ENCODE results near the gene XPA.

Gene XPA

DNA sequence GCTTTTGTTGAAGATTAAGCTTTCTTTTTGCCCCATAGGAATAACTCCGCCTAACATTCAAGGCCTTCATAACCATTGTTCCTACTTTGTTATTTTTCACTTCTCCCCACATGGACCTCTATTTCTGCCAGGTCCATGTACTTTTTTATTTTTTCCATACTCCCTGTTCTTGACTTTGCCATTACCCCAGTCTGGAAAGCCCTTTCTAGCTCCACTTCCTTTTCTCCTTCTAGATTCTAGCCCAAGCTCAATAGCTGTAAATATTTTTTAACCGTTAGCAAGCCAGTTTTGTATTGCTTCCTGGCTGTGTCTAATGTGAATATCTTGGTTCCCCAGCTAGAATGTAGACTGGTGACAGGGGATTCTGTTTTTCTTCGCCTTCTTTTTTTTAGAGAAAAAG, 37.4 kb downstream of the XPA start:
- no peak for DNase-seq

DNA sequence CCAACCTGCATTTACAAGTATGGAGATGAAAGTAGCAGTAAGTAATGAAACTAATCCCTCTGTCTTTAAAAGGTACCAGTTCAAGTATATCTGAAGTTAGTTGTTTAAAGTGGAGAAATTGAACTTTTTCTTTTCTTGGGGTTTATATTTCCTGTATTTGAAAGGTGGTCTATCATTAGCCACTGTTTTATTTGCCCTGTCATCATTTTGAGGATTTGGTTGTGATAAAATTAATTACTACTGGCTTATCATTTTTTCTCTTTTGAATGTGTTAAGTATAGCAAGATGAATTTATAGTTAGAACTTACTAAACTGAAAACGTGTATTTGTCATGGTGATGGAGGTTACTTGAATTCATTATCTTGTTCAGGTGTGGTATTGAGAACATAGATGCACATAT, 38.4 kb downstream of the XPA start:
- no peak for DNase-seq

DNA sequence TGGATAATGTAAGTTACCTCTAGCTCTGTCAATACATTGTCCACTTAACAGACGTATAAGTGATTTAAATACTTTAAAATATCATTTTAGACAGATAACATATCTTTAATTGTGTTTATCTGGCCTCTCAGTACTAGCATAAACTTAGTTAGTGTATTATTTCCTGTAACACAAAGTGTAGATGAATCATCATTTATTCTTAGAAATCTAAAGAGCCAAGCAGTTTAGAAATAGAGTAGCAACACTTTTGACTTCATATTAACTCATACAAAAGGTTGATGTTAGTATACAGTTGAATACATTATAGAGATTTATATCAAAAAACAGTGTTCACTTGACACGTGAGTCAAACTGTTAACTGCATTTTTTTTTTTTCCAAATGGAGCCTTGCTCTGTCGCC, 45.5 kb downstream of the XPA start:
- no peak for DNase-seq

DNA sequence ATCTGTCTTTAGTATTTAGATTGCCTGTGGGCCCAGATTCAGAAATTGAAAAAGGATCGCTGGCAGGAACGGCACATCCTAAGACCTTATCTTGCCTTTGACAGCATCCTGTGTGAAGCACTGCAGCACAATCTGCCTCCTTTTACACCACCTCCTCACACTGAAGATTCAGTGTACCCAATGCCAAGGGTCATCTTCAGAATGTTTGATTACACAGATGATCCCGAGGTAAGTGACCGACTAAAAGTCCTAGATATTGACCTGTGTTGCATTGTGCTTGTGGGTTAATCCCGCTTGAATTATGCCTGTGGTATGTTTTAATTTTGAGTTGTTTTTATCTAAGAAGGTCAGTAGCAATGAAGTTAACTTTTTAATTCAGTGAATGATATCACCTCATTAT, 49.1 kb downstream of the XPA start:
- no peak for DNase-seq

DNA sequence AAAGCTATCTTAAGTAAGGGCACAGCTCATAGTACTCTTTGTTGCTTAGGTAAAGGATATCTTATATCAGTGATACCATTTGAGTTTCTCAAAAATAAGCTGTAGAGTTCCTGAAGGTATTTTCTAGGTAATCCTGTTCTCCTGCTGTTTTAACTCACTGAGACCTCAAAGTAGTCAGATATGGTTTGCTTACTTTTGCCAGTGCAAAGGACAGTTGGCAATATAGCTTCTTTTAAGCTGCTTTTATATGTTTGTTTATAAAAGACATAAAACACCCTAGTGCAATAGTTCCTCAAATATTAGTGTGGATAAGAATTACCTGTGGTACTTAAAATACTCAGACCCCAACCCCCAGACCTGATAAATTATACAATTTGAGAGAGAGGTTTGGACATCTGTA, 51.4 kb downstream of the XPA start:
- no peak for DNase-seq

DNA sequence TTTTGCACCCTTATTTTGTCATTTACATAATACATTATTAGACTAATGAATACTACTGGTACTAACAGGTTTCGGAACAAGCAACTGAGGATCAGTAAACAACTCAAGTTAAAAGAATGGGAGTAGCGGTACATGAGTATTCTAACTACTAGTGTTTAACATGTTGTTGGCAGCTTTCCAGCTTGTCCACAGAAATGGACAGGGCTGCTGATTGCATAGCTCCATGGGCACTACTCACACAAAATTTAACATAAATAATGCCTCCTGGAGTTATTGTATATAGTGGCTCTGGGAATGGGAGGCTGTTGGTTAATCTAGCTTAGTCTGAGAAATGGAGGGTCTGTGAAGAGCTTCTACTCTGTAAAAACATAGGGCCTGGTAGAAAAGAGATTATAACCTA, 56.8 kb downstream of the XPA start:
- DNase-seq = peak in 1 of 56 donors; percentile 4

DNA sequence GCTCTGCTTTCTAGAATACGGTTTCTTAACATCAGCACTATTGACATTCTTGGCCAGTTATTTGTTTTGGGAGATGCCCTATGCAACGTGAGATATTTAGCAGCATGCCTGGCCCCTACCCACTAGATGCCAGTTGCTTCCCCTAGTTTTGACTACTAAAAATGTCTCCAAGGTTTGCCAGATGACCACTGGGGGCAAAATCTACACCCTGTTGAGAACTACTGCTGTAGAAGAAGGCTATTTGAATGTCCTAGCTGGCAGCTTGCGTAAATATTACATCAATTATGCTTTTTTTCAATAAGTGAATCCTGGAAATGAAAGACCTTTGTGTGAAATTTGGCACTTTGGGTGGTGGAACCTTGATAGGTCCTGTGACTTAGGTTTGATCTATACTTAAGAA, 58.5 kb downstream of the XPA start:
- no peak for DNase-seq

DNA sequence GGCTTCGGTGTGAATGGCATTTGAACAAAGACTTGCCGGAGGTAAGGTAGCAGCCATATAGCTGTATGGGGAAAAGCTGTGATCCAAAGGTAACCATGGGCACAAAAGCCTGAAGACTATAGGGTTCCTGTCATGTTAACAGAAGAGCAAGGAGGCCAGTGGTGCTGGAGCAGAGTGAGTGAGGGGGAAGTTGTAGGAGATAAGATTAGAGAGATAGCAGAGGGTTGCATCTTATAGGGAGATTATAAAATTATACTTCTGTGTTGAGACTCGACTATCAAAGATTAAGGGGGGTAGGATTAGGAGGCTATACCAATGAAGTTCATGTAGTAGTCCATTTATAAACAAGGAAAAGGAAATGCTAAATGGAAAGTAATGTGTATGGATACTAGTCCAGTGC, 60.2 kb downstream of the XPA start:
- DNase-seq = no peak

DNA sequence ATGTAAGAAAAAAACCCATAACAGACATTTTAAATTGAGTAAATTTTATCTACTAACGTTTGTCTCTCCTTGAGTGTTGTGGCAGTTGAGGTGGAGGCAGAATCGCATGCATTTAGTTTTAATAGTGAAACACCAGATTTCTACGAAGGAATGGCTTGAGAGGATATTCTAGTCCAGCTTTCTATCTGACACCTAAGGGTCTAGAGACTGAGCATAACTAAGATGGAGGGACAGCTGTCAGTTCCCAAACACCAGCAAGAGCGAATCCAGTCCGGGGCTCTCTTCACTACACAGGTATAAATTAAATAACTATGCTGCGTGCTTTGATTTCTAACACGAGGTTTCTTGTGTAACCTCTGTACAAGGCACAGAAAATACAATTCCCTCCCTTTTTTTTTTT, 62.1 kb downstream of the XPA start:
- DNase-seq = no peak

DNA sequence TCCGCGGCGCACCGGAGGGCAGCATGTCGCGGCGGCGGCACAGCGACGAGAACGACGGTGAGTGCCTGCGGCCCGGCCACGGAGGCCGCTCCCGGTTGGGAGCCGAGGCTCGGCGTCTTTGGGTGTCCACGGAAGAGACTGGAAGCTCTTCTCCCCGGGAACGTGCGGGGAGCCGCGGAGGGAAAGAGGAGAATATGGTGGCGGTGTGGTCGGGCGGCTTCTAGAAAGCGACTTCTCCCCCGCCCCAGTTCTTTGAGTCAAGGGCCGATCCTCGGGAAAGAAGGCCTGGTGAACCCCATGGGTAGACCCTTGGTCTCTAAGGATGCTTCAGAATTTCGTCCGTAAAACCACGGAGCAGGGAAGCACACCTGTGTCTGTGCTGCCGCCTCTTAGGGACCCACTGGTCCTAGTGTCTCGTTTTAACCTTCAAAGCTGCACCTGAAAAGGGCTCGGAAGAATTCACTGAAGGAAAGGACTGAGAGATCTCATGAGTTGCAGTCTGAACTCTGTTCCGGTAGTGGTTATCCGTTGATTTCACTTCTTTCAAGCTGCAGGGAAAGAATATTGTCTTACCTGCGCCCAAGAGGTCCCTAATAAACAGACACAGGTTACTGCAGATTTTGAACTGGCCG, 63.2 kb downstream of the XPA start:
- no peak for DNase-seq

DNA sequence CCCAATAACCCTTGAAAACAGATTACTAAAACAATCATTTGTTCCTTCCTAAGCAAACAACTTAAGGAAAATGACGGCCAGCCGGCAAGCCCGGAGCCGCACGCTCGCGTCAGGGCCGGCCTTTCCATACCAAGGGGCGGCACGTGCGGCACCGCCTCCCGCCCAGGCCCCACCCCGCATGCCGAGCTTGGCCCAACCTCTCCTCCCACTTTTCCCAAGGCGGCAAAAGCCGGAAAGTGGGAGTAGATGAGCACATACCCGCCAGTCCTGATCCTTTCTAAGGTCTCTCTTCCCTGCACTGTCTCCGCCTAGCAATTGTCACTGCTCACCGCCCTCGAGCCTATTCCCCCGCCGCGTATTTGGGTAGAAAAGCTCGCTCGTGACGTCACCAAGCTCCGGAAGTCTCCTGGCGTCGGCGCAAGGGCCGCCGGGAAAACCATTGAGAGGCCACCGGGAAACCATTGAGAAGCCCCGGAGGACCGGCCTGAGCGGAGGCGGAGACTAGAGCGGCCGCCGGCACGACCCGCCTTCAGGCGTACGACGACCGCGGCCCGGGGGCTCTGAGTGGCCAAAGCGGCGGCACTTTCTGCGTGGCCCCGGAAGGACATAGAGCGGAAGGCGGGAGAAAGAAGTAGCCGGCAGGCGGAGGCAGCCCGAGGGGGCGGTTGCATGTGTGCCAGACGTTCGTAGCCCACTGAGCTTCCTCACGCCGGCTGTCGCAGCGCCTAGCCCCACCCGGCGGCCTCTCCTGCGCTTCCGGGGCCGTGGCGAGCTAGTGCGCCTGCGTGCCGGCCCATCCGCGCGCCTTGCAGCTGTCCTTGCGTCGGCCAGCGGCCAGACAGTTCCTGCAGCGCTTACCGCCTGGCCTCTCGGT, 63.9 kb downstream of the XPA start, which contains the start of the genes NCBP1 and TSTD2:
NCBP1 (plus strand) TSS at position 837 of the 874 bp plus-strand sequence. CDS start 61 bp downstream, outside the sequence.
TSTD2 (minus strand) TSS at position 384 of the 874 bp plus-strand sequence. CDS start 5,806 bp downstream, outside the sequence.
- DNase-seq = peak; percentile 82 to 100 (median 96)

DNA sequence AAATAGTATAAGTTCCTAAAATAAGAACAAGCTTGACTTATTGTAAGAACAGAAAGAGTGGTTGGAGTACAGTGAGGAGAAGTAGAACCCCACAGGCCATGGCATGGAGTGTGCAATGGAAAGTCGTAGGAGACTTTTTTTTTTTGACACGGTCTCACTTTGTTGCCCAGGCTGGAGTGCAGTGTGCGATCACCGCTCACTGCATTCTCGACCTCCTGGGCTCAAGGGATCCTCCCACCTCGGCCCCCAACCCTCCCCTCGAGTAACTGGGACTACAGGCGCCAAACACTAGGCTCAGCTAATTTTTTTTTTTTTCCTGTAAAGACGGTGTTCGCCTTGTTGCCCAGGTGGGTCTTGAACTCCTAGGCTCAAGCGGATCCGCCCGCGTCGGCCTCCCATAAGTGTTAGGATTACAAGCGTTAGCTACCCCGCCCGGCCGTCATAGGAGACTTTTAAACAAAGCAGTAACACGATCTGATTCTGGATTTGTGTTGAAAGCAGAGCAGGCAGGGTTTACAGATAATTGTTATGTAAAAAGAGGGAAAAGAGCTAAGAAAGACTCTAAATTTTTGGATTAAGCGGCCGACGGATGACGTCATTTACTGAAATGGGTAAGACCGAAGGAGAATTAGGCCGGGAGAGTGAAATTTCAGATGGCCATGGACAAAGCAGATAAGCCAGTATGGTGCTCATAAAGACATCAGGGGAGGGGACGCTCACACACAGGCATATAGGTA, 64.7 kb downstream of the XPA start:
- peak in 17 of 56 donors; percentile 1 to 75 (median 40) for DNase-seq

DNA sequence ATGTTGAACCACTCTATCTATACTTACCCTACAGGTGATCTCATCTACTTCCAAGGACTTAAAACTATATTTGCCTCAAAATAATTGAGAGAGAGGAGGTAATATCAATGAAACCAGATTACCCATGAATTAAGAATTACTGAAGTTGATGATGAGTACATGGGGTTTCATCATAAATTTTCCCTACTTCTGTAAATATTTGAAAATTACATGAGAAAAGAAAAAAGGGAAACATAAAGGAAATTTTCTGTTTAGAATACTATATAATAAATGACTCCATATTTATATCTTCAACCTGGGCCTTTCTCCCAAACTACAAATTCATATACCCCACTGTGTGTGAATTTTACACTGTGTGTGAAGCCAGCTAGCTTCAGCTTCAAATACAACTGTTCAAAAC, 66.5 kb downstream of the XPA start:
- no peak for DNase-seq

DNA sequence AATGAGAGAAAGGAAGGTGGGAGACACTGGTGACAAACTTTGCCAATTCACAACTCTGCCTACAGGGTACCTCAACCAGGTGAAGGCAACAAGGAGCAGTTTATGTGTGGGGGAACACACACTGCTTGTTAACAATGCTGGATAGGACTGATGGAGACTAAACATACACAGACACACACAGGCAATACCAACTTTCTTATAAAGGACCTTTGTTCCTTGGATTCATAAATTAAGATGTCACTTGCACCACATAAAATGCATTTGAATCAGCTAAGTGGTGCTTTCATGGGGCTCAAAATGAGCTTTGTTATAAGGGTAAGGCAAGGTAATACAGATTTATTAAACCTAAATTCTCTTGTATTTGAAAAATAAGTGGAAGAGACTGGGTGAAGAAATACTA, 68.0 kb downstream of the XPA start:
- no peak for DNase-seq

DNA sequence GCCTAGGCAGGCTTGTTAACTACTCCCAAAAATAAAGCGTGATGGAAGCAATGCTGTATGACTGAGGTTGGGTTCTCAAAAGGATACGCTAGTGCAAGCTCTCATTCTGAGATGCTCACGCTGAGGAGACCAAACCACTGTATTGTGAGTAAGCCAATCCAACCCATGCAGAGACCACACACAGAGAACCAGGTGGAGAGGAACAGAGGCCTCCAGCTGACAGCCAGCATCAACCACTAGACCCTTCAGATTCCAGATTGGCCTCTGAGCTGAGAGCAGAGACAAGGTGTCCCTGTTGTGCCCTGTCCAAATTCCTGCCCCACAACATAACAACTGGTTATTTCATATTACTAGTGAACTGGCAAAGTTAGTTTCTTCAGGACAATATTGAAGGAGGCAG, 68.5 kb downstream of the XPA start:
- DNase-seq = no peak

DNA sequence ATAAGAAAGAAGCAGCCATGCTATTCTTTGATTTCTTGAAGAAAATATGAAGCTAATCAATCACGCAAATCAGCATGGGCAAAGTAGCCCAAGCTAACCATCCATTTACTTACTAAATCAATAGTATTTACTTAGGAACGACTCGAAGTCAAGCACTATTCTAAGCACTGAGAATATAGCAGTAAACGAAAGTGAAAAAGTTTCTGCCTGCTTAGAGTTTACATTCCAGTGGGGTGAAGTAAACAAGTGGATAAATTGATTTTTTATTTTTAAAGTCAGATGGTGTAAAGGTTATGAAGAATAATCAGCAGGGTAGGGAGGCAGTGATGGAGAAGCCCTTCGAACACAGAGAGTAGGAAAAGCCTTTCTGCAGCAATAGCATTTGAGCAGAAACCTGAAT, 69.5 kb downstream of the XPA start:
- DNase-seq = no peak

DNA sequence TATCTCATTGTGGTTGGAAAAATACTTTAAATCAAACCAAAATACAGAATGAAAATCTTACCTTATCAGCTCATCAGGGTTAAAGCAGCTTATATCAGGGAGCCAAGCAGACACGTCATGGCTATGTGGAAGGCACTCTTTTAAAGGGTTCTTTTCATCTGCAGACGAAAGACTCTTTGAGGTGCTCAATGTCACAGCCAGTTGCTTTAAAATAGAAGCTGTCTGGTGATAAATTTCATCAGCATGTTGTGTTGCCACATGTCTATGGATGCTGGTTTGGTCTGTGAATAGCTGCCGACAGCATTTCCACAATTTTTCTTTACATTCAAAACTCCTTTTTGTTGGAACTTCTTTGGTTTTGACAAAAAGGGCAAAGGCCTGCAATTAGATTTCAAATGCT, 71.5 kb downstream of the XPA start:
- DNase-seq = no peak
